Caco-2 (cell line): ENCODE data around the gene TM7SF3. TPM values are rescaled to one million over a fixed set of nuclear protein-coding genes. Genes with fewer than 3 reads are reported as not detected.

Source experiments
- BruUV-seq: library from RNA; stranded (reverse); fragments of 400-500 nt; replicated peaks from 2 replicates; lab custom pipeline; 2021; lab: Mats Ljungman, UMichigan
- CTCF ChIA-PET: fragments of 300-600 bp; sonication (Branson Sonifier 250); formaldehyde crosslinking; loops from one replicate; lab custom pipeline; 2022; ENCODE audit warnings: antibody characterized with exemption; lab: Charles Lee
- POLR2A ChIA-PET: fragments of 300-600 bp; sonication (Branson Sonifier 250); formaldehyde crosslinking; loops from one replicate; lab custom pipeline; 2022; ENCODE audit warnings: antibody characterized with exemption; lab: Charles Lee
- DNase-seq, 2 experiments: peaks; one replicate each; pipeline versions ENCODE4 v3.0.0 to v3.0.0-alpha.2; 2020 to 2022
- H3K27me3 ChIP-seq: replicated peaks from 2 replicates; pipeline ENCODE4 v1.6.0; 2011; ENCODE audit warnings: low read length; ENCODE audit not compliant: control insufficient read depth, insufficient read depth
- H3K36me3 ChIP-seq: 2 replicates; pipeline ENCODE4 v1.5.1; 2011; ENCODE audit warnings: low read length; ENCODE audit not compliant: control insufficient read depth, insufficient read depth
- H3K4me1 ChIP-seq: fragments of 250-450 bp; sonication (Bioruptor Pico); 2 replicates; pipeline ENCODE4 v1.5.1; 2020; ENCODE audit warnings: mild to moderate bottlenecking
- H3K4me3 ChIP-seq: 2 replicates; pipeline ENCODE4 v1.5.1; 2011; ENCODE audit warnings: low read depth, mild to moderate bottlenecking, control low read depth, low read length
- H3K9me3 ChIP-seq: fragments of 250-450 bp; sonication (Bioruptor Pico); 2 replicates; pipeline ENCODE4 v1.5.1; 2020; ENCODE audit warnings: mild to moderate bottlenecking, moderate library complexity
- H3K27ac Mint-ChIP-seq: one replicate; pipeline ENCODE4 v1.8.0; 2022; ENCODE audit warnings: mixed read lengths; ENCODE audit not compliant: unreplicated experiment
- H3K27me3 Mint-ChIP-seq: one replicate; pipeline ENCODE4 v1.8.0; 2022; ENCODE audit warnings: mixed read lengths; ENCODE audit not compliant: insufficient read depth, unreplicated experiment
- H3K36me3 Mint-ChIP-seq: one replicate; pipeline ENCODE4 v1.8.0; 2022; ENCODE audit warnings: mild to moderate bottlenecking, mixed read lengths; ENCODE audit not compliant: insufficient read depth, unreplicated experiment
- H3K4me1 Mint-ChIP-seq: one replicate; pipeline ENCODE4 v1.8.0; 2022; ENCODE audit warnings: low read depth, mixed read lengths; ENCODE audit not compliant: unreplicated experiment
- H3K4me3 Mint-ChIP-seq: one replicate; pipeline ENCODE4 v1.8.0; 2022; ENCODE audit warnings: mild to moderate bottlenecking, moderate library complexity, mixed read lengths; ENCODE audit not compliant: unreplicated experiment
- H3K9me3 Mint-ChIP-seq: one replicate; pipeline ENCODE4 v1.8.0; 2022; ENCODE audit warnings: mixed read lengths; ENCODE audit not compliant: unreplicated experiment
- CTCF ChIP-seq, 2 experiments: fragments of 200-600 bp in 1 of 2; IDR thresholded peaks; 1 replicate in 1 of 2; 2 replicates in 1 of 2; pipeline versions ENCODE4 v1.5.1 to v1.8.0; 2011 to 2022; ENCODE audit warnings: antibody characterized with exemption in 1 of 2, control low read depth in 1 of 2, inconsistent platforms in 1 of 2, low read depth in 1 of 2, low read length in 1 of 2, mild to moderate bottlenecking in 1 of 2, moderate library complexity in 1 of 2; ENCODE audit not compliant: insufficient read depth in 1 of 2, severe bottlenecking in 1 of 2, unreplicated experiment in 1 of 2
- intact Hi-C: fragments of 100-400 bp; cut with micrococcal nuclease; formaldehyde crosslinking; loops from one replicate; pipeline ENCODE4 v1.10.0; 2022; ENCODE audit not compliant: unreplicated experiment
- total RNA-seq: library from RNA; stranded (reverse); gene quantifications from 2 replicates; pipeline ENCODE4 v1.2.3, GENCODE V29; 2022

Gene TM7SF3
- total RNA-seq, 1 experiment from 2014 or later, result 83.0 TPM

- CTCF ChIA-PET, result no interaction called here
- POLR2A ChIA-PET, result no interaction called here
- no TSS peak for BruUV-seq
- H3K4me1 Mint-ChIP-seq, result peaks cover 20% of the 10 kb centered on the region
- H3K4me1 ChIP-seq, result peaks cover 22% of the 10 kb centered on the region
- no peak overlapping the region for H3K27ac Mint-ChIP-seq
- no peak overlapping the region for H3K4me3 Mint-ChIP-seq
- no peaks in the 10 kb centered on the region for H3K36me3 ChIP-seq
- no peak for DNase-seq
- no peaks in the 10 kb centered on the region for H3K9me3 ChIP-seq
- no peak for TF ChIP-seq CTCF (IDR thresholded peaks at IDR 0.05; ENCODE audit: insufficient read depth in 1 of 2, low read depth in 1 of 2, low read length in 1 of 2, severe bottlenecking in 1 of 2, unreplicated experiment in 1 of 2)
- no peak overlapping the region for H3K4me3 ChIP-seq
- H3K36me3 Mint-ChIP-seq, result peaks cover 11% of the 10 kb centered on the region
- H3K27me3 Mint-ChIP-seq, result no peaks in the 10 kb centered on the region
- H3K27me3 ChIP-seq, result no peaks in the 10 kb centered on the region
- no peaks in the 10 kb centered on the region for H3K9me3 Mint-ChIP-seq
- intact Hi-C loops, result no loop called here
Measured at GRCh38 chr12:26940516-26941214, 73.5 kb downstream of the TM7SF3 start.

GRCh38 chr12:26939953-26940352 lies 74.2 kb downstream of the TM7SF3 start:
- H3K4me3 Mint-ChIP-seq, result peak overlapping the region; percentile 95
- no peak for TF ChIP-seq CTCF (IDR thresholded peaks at IDR 0.05; ENCODE audit: insufficient read depth in 1 of 2, low read depth in 1 of 2, low read length in 1 of 2, severe bottlenecking in 1 of 2, unreplicated experiment in 1 of 2)
- no peaks in the 10 kb centered on the region for H3K27me3 ChIP-seq
- peaks cover 22% of the 10 kb centered on the region for H3K4me1 ChIP-seq
- ChIA-PET CTCF (no interaction called here), POLR2A (no interaction called here)
- H3K9me3 ChIP-seq, result no peaks in the 10 kb centered on the region
- BruUV-seq, result no TSS peak
- H3K36me3 ChIP-seq, result no peaks in the 10 kb centered on the region
- peak overlapping the region; percentile 96 for H3K4me3 ChIP-seq
- peaks cover 26% of the 10 kb centered on the region for H3K4me1 Mint-ChIP-seq
- no peaks in the 10 kb centered on the region for H3K9me3 Mint-ChIP-seq
- no peak for DNase-seq
- H3K27ac Mint-ChIP-seq, result peak overlapping the region; percentile 91
- intact Hi-C loops, result loop anchor here (5.0 kb wide), 1 partner anchor 428 kb away; no protein-coding TSS in a partner anchor
- peaks cover 12% of the 10 kb centered on the region for H3K36me3 Mint-ChIP-seq
- H3K27me3 Mint-ChIP-seq, result no peaks in the 10 kb centered on the region

- intact Hi-C loops, result loop anchor here (5.0 kb wide), 1 partner anchor 427 kb away; no protein-coding TSS in a partner anchor
- TF ChIP-seq CTCF (IDR thresholded peaks at IDR 0.05; ENCODE audit: insufficient read depth in 1 of 2, low read depth in 1 of 2, low read length in 1 of 2, severe bottlenecking in 1 of 2, unreplicated experiment in 1 of 2), result no peak
- H3K36me3 ChIP-seq, result no peaks in the 10 kb centered on the region
- H3K9me3 ChIP-seq, result no peaks in the 10 kb centered on the region
- no peaks in the 10 kb centered on the region for H3K27me3 ChIP-seq
- Mint-ChIP-seq H3K4me3 (peak overlapping the region; percentile 95), H3K27me3 (no peaks in the 10 kb centered on the region), H3K9me3 (no peaks in the 10 kb centered on the region), H3K36me3 (peaks cover 18% of the 10 kb centered on the region), H3K27ac (peak overlapping the region; percentile 91), H3K4me1 (peaks cover 30% of the 10 kb centered on the region)
- peaks cover 22% of the 10 kb centered on the region for H3K4me1 ChIP-seq
- TSS peak; percentile 41 for BruUV-seq
- CTCF ChIA-PET, result no interaction called here
- peak overlapping the region; percentile 96 for H3K4me3 ChIP-seq
- no peak for DNase-seq
- POLR2A ChIA-PET, result no interaction called here
Measured at GRCh38 chr12:26939192-26939832, 74.9 kb downstream of the TM7SF3 start.
